HG03354 (cell line): ENCODE results near the gene LSM6.

Source experiments
- ATAC-seq: cut with Tn5 transposase; IDR thresholded peaks from one replicate; pipeline ENCODE4 v1.9.1; 2021; ENCODE audit warnings: mild to moderate bottlenecking; ENCODE audit not compliant: unreplicated experiment, poor library complexity, severe bottlenecking

Gene LSM6

DNA sequence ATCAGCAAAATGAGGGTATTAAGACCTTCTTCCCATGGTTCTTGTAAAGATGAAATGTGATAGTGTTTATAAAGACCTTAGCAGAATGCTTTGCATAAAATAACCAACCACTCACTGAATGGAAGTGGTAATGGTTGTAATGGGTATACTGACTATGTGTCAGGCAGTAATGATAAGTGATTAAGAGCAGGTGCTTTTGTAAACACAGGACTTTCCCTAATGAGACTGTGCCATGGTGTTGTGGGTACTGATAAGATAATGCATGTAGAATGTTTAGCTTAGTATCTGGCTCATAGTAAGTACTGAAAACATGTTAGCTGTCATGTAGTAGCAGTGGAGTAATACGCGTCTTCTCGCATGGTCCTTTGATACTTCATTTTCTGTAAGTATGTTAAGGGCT is 6.9 kb downstream of the LSM6 start:
- no peak for ATAC-seq

DNA sequence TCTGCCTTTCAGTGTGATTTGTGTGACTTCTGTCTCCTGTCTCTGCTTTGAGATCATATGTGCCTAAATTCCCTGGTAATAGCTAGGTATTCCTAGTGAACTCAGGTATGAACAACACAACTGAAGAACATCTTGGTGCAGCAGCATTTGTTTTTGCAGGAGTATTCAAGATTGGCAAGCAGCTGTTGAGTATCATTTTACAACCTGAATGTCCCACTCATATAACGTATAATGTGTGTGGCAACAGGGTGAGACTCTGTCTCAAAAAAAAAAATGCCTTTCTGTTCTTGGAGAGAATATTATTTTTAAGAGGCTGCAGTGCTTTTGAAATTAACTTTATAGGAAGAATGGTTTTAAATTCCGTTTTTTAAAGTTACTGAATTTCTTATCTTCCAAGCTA is 7.7 kb downstream of the LSM6 start:
- ATAC-seq, result no peak

DNA sequence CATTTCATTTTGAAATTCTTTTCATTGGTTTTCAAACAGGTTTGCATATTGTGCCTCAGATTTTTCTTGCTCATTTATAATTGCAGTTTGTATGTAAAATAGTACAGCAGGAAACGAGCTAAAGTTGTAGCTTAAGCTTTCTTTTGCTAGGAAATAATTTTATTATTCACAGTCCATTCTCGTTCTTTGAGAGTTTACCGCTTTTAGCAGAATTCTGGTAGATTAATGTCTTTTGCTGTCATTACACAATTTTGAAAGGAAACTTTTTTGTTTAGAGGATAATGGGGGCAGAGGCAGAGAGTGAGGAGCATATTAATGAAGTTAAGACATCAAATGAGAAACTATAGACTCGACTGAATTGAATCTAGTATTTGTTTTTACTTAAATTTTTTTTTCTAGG is 10.5 kb downstream of the LSM6 start:
- no peak for ATAC-seq

DNA sequence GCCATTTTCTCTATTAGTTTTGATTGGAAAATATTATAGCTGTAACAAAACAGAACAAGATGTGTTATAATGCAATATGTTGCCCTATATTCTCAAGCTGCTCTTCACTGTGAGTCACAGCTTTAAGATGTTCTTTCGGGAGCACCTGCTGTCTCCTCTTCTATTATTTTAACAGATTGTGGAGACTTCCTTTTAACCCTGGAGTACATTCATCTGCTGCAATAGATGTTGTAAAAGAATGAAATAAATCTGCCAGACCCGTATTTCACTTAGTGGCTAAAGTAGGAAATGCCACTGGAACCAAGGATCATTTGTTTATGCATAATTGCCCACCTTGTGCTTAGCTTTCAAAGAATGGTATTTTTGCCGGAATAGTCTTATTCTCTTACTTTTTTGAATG is 11.1 kb downstream of the LSM6 start:
- no peak for ATAC-seq

DNA sequence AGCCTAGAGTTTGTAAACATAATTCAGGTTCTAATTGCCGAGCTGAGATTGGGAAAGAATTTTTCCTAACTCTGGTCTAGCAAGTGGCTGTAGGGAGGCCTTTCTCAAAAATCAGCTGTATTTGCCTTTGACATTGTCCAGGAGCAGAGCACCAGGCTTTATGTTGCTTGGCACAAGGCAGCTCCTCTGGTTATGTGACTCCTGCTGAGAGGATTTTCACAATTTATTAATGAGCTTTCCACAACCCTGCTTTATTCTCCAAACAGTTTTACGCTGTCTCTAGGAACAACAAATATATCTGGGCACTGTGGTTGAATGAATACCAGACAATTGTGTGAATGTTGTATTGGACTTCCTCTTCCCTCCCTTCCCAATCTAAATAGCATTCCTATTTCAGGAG is 14.9 kb downstream of the LSM6 start:
- no peak for ATAC-seq

DNA sequence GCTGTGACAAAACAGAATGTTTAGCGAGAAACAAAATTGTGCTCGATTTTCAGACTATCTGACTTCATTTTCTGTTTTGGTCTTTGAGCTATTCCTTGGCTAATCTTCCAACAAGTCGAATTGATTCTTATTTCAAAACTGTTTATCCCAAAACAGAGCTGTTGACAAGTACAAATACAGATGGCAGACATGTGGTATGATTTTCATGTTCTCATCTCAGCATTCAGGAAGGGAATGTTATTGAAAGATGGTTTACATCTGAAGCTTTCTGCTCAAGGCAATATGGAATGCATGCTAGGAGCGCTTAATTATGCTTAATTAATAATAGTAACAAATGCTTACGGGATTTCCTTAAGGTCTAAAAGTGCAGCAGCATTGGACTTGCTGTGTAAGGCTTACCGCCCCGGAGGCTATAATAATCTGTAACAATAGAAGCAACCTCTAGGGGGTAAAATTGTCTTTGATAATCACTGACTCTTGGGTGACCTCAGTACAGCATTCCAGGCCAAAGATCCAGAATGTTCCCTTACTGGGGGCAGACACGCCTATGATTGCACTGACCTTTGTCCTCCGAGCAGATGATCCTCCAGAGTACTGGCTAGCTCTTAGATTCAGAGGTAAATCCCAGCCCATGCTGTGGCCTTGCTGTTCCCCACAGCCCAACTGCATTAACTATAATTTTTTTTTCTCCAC is 16.4 kb downstream of the LSM6 start:
- no peak for ATAC-seq

DNA sequence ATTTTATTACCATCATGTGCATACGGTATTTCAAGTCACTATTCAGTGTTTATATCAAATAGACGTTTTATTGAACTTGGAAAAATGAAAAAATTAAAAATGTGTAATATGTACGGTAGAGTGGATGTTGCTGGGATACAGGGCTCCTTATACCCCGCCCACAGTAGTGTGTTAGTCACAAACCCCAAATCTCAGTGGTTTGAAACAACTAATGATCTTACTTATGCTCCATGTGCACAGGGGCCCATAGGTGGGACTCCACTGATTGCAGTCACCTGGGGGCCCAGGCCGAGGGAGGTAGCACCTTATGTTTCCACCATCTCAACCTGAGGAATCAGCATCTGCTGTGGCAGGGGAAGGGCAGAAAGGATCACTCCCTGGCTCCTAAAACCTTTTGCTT is 18.1 kb downstream of the LSM6 start:
- no peak for ATAC-seq

DNA sequence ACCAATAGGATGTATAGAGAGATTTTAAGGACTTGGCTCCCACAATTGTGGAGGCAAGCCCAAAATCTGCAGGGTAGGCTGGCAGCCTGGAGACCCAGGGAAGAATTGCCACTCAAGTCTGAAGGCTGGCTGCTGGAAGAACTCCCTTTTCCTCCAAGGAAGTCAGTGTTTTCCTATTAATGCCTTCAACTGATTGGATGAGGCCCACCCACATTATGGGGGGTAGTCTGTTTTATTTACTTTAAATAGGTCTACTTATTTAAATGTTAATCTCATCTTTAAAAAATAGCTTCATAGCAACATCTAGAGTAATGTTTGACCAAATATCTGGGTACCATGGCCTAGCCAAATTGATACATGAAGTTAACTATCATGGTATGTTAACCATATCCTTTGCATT is 18.7 kb downstream of the LSM6 start:
- ATAC-seq, result no peak

DNA sequence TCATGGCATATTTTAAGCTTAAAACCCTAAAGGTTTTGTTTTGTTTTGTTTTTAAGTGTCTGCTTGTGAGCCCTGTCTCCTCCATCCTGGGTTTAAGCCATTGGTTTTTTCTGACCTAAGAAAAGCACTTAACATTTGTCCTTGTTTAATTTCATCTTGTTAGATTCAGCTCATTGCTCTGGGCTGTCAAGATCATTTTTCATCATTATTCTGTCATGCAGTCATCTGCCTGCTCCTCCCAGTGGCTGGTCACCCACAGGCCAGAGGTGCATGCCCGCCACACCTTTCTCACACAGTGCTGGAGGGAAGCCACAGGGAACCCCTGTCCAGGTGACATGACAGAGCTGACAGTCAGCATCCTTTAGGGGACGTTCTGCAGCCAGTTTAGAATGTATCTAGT is 27.1 kb downstream of the LSM6 start:
- ATAC-seq, result no peak

DNA sequence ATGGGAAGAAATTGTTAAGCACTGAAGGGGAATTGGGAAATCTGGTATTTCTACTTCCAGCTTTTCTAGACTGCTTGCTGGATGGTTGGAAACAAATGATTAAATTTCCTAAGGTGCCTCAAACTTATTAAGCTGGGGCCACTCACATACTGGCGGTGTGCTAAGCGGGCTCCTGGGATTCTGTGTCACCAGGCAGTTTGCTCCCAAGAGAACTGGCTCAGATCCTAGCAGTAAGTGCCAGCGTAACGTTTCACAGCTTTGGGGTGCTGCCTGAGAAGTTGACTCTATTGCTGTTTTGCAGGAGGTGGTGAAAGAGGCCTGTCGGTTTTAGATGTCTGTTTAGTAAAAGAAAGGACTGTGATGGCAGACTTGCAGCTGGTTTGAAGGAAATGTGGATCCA is 31.9 kb downstream of the LSM6 start:
- no peak for ATAC-seq

DNA sequence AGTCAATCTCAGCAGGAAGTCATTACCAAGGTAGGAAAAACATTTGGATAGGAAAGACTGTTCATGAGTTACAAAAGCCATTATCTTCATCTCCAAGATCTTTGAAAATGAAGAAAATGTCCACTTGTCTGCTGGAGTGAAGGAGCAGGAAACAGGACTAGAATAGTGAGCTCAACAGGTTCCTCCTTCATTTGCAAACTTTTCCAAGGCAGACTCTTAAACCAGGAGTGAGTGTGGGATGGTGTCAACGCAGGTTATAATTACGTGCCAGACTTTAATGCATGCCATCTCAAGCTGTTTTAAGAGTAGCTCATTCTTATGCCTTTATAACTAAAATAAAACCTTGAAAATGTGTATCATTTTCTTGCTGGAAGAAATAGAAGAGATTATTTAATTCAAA is 35.4 kb downstream of the LSM6 start:
- ATAC-seq, result no peak

DNA sequence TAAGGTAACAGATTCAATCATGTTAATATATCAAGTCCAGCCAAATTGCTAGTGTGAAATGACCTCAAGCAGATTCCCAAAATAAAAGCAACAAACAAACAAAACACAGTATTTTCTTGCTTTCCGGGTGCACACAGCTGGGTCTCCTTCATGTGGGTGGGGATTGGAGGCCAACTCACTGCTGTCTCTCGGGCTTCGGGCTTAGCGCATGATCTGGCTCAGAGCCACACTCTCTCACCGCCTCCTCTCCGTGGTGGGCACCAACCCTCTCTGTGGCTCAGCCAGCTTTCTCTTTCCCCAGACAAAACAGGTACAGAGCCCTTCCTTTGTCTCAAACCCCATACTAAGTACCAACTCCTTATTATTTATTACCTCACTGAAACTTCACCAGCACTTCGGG is 35.9 kb downstream of the LSM6 start:
- no peak for ATAC-seq

DNA sequence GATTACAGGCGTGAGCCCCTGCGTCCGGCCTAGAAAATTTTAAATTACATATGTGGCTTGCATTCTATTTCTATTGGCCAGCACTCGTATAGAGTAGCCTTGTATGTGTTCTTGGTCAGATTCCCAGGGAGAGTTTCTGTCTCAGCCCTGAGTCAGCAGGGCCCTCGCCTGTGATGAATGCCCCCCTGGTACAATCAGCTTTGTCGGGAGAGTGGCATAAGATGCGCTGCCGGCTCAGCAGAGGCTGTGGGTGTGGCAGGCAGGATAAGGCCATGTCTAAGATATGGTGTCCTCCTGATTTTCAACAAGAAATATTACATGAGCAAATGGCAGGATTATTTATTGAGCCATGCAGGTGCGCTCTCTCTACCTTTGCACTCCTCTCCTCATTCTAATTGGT is 37.3 kb downstream of the LSM6 start:
- ATAC-seq, result no peak

DNA sequence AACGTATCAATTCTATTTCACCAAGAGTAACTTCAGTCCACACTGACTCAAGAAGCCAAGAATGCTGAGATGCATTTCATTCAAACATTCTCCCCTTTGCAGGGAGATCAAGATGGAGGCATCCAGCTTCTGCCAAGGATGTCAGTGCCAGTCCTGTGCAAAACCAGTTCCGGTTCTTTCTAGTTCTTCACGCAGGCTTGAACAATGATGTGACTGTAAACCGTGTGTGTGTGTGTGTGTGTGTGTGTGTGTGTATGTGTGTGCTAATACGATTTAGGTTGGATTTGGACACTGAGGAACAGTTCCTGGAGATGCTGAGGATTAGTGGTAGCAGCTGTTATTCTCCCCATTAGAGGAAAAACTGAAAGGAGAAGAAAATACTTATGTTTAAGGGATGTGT is 38.7 kb downstream of the LSM6 start, which contains the start of gene REELD1:
Gene REELD1 (plus strand): TSS at position 301 of the 400 bp plus-strand sequence. CDS start 2,415 bp downstream, outside the sequence.
- ATAC-seq, result no peak

DNA sequence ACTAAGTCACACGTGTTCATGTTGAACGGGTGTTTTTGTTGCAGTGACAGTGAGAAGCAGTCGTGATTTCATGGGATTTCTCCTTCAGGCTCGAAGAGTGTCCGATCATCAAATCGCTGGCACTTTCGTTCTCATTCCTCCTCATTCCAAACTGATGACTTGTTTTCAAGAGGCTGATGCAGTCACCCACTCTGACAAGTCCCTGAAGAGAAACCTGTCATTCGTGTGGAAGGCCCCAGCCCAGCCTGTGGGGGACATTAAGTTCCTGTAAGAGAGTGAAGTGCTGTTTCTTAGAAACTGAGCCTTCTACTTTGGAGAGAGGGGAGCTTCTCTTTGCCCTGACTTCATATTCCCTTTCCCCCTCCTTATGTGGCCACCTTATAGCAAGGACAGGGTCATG is 46.8 kb downstream of the LSM6 start:
- ATAC-seq, result no peak

DNA sequence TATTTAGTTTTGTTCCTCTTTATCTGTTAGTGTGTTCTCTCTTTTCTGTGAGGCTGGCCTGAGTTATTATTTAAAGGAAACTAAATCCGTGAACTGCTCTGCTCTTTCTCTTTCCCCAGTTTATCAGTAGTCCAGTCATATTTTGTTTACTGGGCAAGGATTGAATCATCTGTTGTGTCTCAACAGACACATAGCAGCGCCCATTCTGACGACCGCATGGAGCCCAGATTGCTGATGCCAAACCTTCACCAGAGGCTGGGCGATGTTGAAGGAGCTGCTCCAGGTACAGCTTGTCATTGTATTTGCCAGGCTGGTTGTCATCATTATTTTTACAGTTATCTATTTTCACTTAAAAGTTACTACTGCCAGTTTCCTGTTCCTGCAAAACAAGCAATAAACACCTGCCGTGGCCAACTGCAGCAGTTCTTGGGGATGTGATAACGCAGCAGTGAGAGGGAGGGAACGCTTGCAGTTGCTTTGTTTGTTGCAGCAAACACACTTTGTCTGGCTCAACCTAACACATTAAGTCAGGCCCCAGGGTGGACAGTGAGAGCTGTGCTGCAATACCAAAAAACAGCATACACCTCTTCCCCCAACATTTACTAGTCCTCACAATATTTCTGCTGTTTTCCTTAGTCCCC is 48.9 kb downstream of the LSM6 start:
- no peak for ATAC-seq

DNA sequence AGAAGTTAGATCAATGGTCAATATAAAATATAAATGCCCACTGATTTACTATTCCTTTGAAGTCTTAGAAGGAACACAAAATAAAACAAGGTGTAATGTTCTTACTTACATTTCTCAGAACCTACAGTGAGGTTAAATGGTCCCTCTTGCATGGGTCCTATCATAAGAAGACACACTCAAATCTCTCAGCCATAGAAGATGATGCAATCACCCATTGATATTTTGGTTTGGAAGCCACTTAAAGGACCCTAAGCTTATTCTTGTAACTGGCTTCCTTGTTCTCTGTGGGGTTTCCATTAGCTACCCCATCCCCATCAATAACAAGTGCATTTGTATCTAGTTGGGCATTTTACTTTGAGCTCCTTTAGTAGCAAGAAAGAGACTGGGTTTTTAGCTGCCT is 53.9 kb downstream of the LSM6 start:
- no peak for ATAC-seq

DNA sequence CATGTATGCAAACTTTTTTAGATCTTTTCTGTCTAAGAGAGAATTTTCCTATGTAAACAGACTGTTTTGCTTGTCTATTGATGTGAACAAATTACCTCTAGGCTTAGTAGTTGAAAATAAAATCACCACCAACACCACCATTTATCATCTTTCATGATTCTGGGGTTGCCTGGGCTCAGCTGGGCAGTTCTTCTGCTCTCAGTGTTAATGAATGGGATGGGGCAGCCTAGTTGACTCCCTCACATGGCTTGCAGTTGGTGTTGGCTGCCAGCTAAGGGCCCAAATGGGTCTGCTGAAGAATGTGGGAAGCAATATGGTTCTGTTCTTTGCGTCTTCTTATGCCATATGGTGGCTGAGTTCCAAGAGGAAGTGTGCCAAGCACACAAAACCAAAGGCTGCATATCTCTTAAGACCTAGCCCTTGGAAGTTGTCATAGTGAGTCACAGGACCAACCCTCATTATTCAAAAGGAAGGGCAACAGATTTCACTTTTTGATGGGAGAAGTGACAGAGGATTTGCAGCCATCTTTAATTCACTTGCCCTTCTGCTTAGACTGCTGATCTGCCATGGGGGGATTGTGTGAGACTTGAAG is 56.7 kb downstream of the LSM6 start:
- no peak for ATAC-seq

DNA sequence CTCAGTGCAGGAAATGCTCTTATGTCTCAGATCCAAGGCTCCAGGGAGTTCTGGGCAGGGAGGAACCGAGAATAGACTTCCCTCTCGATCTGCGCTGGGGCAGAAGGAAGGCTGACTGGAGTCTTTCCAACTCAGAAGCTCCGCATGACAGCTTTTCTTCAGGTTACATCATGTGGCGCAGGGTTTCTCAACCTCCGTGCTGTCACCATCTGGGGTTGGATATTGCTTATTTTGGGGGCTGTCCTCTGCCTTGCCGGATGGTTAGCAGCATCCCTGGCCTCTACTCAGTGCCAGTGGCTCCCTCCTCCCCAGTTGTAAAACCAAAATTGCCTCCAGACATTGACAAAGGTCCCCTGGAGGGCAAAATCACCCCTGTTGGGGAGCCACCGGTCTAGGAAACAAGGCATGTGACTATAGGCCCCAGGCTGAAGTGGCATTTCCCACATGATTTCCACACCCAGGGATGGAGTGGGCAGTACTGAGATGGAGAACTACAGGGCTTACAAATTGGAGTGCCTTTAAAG is 60.2 kb downstream of the LSM6 start:
- no peak for ATAC-seq

DNA sequence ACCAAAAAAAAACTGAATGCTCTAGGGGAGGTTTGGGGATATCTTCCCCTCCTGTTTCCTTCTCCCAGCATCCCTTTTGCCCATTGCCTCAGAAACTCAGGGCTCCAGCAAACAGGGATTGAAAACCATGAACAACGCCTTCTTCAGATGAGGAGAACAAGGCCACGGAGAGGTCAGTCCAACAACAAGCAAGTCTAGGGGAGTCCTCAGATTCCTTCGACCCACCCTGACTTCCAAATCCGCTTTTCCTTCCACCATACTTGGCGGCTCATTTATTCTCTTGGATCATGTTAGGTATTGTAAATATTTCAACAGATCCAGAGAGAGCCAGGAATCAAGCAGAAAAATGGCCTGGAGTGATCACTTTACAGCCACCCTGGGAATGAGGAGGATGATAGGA is 60.7 kb downstream of the LSM6 start:
- ATAC-seq, result no peak

DNA sequence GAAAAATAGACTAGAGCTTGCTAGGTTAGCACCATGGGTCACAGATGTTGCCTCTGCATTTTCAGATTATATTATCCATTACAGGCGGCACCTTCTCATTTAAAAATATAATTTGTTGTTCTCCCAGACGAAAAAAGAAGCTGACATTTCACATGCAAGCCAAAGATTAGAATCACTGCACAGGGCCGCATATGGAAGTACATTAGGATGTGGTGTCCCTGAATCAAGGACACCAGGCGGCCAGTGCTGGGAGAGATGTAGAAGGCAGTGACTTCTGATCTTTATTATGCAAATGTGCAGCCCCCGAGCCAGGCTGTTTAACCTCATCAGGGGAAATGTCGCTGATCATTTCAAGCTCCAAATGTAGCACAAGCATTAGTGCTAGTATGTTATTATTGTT is 61.6 kb downstream of the LSM6 start:
- no peak for ATAC-seq
